Adipose tissue (tissue), 3 donors: ENCODE results near the gene C3orf22. TPM values are rescaled to one million over a fixed set of nuclear protein-coding genes. Genes with fewer than 3 reads are reported as not detected.
"Not testable (repeated sequence)": the region's sequence is repeated elsewhere in the genome, so short reads cannot be mapped to it uniquely, and the experiment has no call there.

ENCODE experiments used
- H3K27ac ChIP-seq: one replicate; pipeline ENCODE4 v1.5.1; 2013; ENCODE audit warnings: low read depth, low read length
- WGBS, 3 donors: extraction: QIAGEN DNeasy Blood & Tissue Kit; methylation state at CpG; one replicate each; pipeline ENCODE4 v1.1.7; 2013; 5-methylcytosine and 5-hydroxymethylcytosine counted together
- polyA plus RNA-seq, 3 donors: library from polyadenylated mRNA; stranded (reverse); fragments of 200-250 nt; gene quantifications; one replicate each; pipeline ENCODE4 v1.2.3, GENCODE V29; 2013
- donor health status: healthy with polysubstance abuse.
- donor health status: Bipolar disorder and iron deficiency.
- donor health status: healthy.

The C3orf22 gene
- polyA plus RNA-seq, result not detected

GRCh38 chr3:126558336-126559071 lies at the start of gene C3orf22:
TSS of gene C3orf22 (minus strand) at chr3:126558932. CDS start at chr3:126553390, 5,542 bp downstream.
- no peak within 1 kb of the TSS for H3K27ac ChIP-seq
- WGBS, 3 donors, result 67 to 82% (median 79%) methylated on average over 9 of the region's 9 CpGs

GRCh38 chr3:126607214-126607908 lies 48.6 kb upstream of the C3orf22 start:
- H3K27ac ChIP-seq, result no peak overlapping the region
- WGBS, 3 donors, result 79 to 88% (median 79%) methylated on average over 11 of the region's 11 CpGs

- 73 to 91% (median 77%) methylated on average over 3 of the region's 3 CpGs for WGBS, 3 donors
These were observed 47.3 kb upstream of the C3orf22 start for GRCh38 chr3:126606001-126606400.

GRCh38 chr3:126604691-126605090 lies 46.0 kb upstream of the C3orf22 start:
- WGBS, 3 donors, result 91 to 96% (median 93%) methylated on average over 6 of the region's 6 CpGs
- no peak overlapping the region for H3K27ac ChIP-seq

More at GRCh38 chr3:126606001-126606400, 47.3 kb upstream of the C3orf22 start:
- no peak overlapping the region for H3K27ac ChIP-seq

- 0% methylated on average over 1 of the region's 1 CpG for WGBS, 3 donors
- no peak overlapping the region for H3K27ac ChIP-seq
These were observed 40.4 kb upstream of the C3orf22 start for GRCh38 chr3:126599101-126599500.

GRCh38 chr3:126595479-126595878 lies 36.7 kb upstream of the C3orf22 start:
- 95 to 98% (median 96%) methylated on average over 4 of the region's 4 CpGs for WGBS, 3 donors
- H3K27ac ChIP-seq, result not testable (repeated sequence)

GRCh38 chr3:126591515-126591914 lies 32.8 kb upstream of the C3orf22 start:
- not testable (repeated sequence) for H3K27ac ChIP-seq
- 63 to 73% (median 72%) methylated on average over 5 of the region's 5 CpGs for WGBS, 3 donors

GRCh38 chr3:126582311-126582710 lies 23.6 kb upstream of the C3orf22 start:
- 85 to 88% (median 85%) methylated on average over 4 of the region's 4 CpGs for WGBS, 3 donors
- no peak overlapping the region for H3K27ac ChIP-seq

GRCh38 chr3:126581569-126581968 lies 22.8 kb upstream of the C3orf22 start:
- 76 to 88% (median 87%) methylated on average over 2 of the region's 2 CpGs for WGBS, 3 donors

GRCh38 chr3:126580746-126581145 lies 22.0 kb upstream of the C3orf22 start:
- 82 to 87% (median 83%) methylated on average over 5 of the region's 5 CpGs for WGBS, 3 donors
- no peak overlapping the region for H3K27ac ChIP-seq

More at GRCh38 chr3:126581569-126581968, 22.8 kb upstream of the C3orf22 start:
- no peak overlapping the region for H3K27ac ChIP-seq

GRCh38 chr3:126578702-126579101 lies 20.0 kb upstream of the C3orf22 start:
- no peak overlapping the region for H3K27ac ChIP-seq
- WGBS, 3 donors, result 87 to 91% (median 87%) methylated on average over 7 of the region's 7 CpGs

- 71 to 91% (median 82%) methylated on average over 2 of the region's 2 CpGs for WGBS, 3 donors
- no peak overlapping the region for H3K27ac ChIP-seq
These were observed 18.5 kb upstream of the C3orf22 start for GRCh38 chr3:126577261-126577660.

GRCh38 chr3:126573492-126574117 lies 14.9 kb upstream of the C3orf22 start:
- no peak overlapping the region for H3K27ac ChIP-seq

GRCh38 chr3:126571078-126571477 lies 12.3 kb upstream of the C3orf22 start:
- 87 to 94% (median 89%) methylated on average over 7 of the region's 7 CpGs for WGBS, 3 donors
- no peak overlapping the region for H3K27ac ChIP-seq

More at GRCh38 chr3:126573492-126574117, 14.9 kb upstream of the C3orf22 start:
- WGBS, 3 donors, result 67 to 84% (median 71%) methylated on average over 15 of the region's 15 CpGs

GRCh38 chr3:126570103-126570541 lies 11.4 kb upstream of the C3orf22 start:
- H3K27ac ChIP-seq, result no peak overlapping the region
- WGBS, 3 donors, result 75 to 86% (median 86%) methylated on average over 6 of the region's 6 CpGs

GRCh38 chr3:126569390-126569975 lies 10.8 kb upstream of the C3orf22 start:
- 87 to 90% (median 89%) methylated on average over 9 of the region's 9 CpGs for WGBS, 3 donors
- no peak overlapping the region for H3K27ac ChIP-seq

GRCh38 chr3:126568776-126569342 lies 10.1 kb upstream of the C3orf22 start:
- no peak overlapping the region for H3K27ac ChIP-seq
- WGBS, 3 donors, result 73 to 78% (median 73%) methylated on average over 3 of the region's 3 CpGs

- WGBS, 3 donors, result 55 to 71% (median 65%) methylated on average over 10 of the region's 10 CpGs
These were observed 9.1 kb upstream of the C3orf22 start for GRCh38 chr3:126567696-126568438.

More at GRCh38 chr3:126567696-126568438, 9.1 kb upstream of the C3orf22 start:
- no peak overlapping the region for H3K27ac ChIP-seq
